ENCODE data around the gene ABCB10. TPM values are rescaled to one million over a fixed set of nuclear protein-coding genes. Genes with fewer than 3 reads are reported as not detected.
"Not testable (repeated sequence)": the region's sequence is repeated elsewhere in the genome, so short reads cannot be mapped to it uniquely, and the experiment has no call there.

The ABCB10 gene
- 10 to 100 TPM; 25.7 to 39.0 TPM for total RNA-seq

DNA sequence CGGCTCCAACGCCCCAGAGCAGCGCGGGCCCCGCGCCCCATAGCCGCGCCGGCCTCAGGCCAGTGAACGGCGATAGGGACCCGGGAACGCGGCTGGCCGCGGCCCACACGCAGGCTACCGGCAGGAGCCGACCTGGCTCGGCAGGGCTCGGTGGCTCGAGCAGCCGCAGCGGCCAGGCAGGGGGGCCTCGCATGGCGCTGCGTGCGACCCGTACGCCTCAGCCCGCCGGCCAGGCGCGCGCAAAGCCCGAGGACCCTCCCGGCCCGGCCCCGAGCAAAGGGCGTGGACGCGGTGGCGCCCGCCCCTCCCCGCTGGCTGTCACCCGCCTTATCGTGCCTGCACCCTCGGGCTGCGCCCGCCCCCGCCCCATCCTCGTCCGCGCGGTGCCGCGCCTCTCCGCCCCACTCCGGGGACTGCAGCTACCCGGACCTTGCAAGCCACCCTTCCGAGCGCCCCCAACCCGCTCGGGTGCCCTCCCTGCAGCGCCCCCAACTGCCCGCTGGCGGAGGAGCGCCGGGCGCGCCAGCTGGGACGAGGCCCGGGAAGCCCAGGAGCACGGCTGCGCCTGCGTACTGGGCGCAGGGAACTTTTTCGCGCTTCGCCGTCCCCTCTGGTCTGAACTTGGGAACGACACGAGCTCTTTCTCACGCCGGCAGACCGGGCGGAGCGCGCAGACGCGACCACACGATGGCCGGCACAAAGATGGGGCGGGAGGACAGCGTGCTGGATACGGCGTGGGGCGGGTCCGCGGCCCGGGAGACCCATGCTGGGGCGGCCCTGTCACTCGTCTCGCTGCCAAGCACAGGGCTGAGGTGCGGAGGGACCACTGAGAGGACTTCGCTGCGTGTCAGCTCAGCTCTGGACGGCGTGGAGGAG is at the start of gene ABCB10:
TSS of gene ABCB10 (minus strand) at position 248 of the 876 bp plus-strand sequence. CDS start at position 193, 55 bp downstream.
- H3K9me3 Mint-ChIP-seq = no peaks in the 10 kb centered on the region
- H3K27me3 Mint-ChIP-seq = no peaks in the 10 kb centered on the region
- peak within 1 kb of the TSS; percentile 81 to 88 for H3K27ac Mint-ChIP-seq
- H3K4me3 Mint-ChIP-seq = peak within 1 kb of the TSS; percentile 92
- ATAC-seq = peak; percentile 89 to 91
- peak; percentile 93 for DNase-seq (ENCODE audit: low spot score)
- H3K36me3 Mint-ChIP-seq = no peaks in the 10 kb centered on the region
- peaks cover 32 to 39% of the 10 kb centered on the region in 2 donors for H3K4me1 Mint-ChIP-seq (ENCODE audit: low read depth in 2 of 2)

DNA sequence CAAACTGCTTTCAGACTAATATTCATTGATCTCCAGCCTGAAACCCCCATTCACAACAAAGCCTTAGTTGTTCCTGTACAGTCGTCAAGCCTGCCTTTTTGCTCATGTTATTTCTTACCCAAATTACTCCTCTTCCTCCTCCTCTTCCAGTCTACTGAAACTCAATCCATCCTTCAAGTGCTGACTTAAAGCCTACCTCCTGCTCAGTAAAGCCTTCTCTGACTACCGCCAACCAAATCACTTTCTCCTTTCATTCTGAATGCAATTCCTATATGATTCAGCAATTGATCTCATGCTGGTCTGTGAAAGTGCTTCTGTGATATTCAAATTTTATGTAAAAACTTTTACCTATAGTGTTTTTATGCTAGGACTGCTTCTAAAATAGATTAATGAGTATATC is 48.9 kb upstream of the ABCB10 start:
- H3K36me3 Mint-ChIP-seq = peaks cover 42% of the 10 kb centered on the region
- H3K27me3 Mint-ChIP-seq = no peaks in the 10 kb centered on the region
- H3K4me1 Mint-ChIP-seq (ENCODE audit: low read depth in 2 of 2) = peaks cover 4 to 6% of the 10 kb centered on the region in 2 donors
- DNase-seq (ENCODE audit: low spot score) (no peak), ATAC-seq (no peak)
- H3K27ac Mint-ChIP-seq = no peak overlapping the region
- no peaks in the 10 kb centered on the region for H3K9me3 Mint-ChIP-seq
- no peak overlapping the region for H3K4me3 Mint-ChIP-seq

- no peaks in the 10 kb centered on the region for H3K9me3 Mint-ChIP-seq
- peaks cover 39% of the 10 kb centered on the region for H3K36me3 Mint-ChIP-seq
Observed at GRCh38 chr1:229603371-229604005, 45.0 kb upstream of the ABCB10 start.

DNA sequence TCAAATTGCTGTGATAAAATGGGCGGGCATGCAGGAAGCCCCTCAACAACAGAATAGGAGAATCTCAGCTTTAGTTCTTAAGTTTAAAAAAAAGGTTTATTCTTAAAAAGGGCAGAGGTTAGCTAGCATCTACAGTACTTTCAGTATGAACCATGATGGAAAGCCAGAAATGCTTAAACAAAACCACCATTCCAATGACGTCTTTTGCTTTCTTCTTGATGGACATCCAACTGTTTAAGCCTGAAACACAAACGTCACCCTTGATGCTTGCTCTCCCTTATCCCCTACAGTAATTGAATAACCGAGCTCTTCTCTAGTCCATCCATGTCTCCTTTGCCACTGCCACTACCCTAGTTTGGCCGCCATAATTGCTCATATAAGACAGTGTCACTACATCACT is 41.7 kb upstream of the ABCB10 start:
- ATAC-seq (no peak), DNase-seq (ENCODE audit: low spot score) (no peak)
- Mint-ChIP-seq H3K27ac (no peak overlapping the region), H3K4me1 (ENCODE audit: low read depth in 2 of 2) (peaks cover 20% of the 10 kb centered on the region in 2 donors), H3K27me3 (no peaks in the 10 kb centered on the region), H3K9me3 (no peaks in the 10 kb centered on the region), H3K36me3 (peaks cover 24% of the 10 kb centered on the region), H3K4me3 (no peak overlapping the region)

More at GRCh38 chr1:229603371-229604005, 45.0 kb upstream of the ABCB10 start:
- Mint-ChIP-seq H3K27ac (no peak overlapping the region), H3K4me3 (no peak overlapping the region), H3K27me3 (no peaks in the 10 kb centered on the region), H3K4me1 (ENCODE audit: low read depth in 2 of 2) (peaks cover 9 to 15% of the 10 kb centered on the region in 2 donors)
- DNase-seq (ENCODE audit: low spot score) (no peak), ATAC-seq (no peak)

DNA sequence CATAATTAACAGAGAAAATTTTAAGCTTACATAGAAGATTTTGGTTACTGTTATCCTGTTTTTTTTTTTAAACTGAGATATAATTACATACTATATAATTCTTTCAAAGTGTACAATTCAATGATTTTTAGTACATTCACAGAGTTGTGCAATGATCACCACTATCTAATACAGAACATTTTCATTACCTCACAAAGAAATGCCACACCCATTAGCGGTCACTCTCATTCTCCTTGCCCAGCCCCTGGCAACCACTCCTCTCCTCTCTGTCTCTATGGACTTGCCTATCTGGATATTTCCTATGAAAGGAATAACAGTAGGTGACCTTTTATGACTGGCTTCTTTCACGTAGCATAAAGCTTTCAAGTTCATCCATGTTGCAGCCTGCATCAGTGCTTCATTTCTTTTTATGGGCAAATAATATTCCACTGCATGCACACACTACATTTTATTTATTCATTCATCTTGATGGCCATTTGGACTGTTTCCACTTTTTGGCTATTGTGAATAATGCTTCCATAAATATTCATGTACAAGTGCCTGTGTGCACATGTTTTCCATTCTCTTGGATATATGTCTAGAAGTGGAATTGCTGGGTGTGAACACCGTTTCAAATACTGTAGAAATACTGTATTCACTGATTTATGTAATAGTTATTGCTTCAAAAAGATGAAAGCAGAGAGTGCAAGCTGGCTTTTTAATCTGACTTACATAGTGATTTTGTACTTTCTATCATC is 40.9 kb upstream of the ABCB10 start:
- H3K27me3 Mint-ChIP-seq = no peaks in the 10 kb centered on the region
- peaks cover 24% of the 10 kb centered on the region for H3K36me3 Mint-ChIP-seq
- no peaks in the 10 kb centered on the region for H3K9me3 Mint-ChIP-seq
- H3K4me3 Mint-ChIP-seq = no peak overlapping the region
- H3K4me1 Mint-ChIP-seq (ENCODE audit: low read depth in 2 of 2) = peaks cover 20% of the 10 kb centered on the region in 2 donors
- DNase-seq (ENCODE audit: low spot score) = no peak
- no peak overlapping the region for H3K27ac Mint-ChIP-seq
- no peak for ATAC-seq

DNA sequence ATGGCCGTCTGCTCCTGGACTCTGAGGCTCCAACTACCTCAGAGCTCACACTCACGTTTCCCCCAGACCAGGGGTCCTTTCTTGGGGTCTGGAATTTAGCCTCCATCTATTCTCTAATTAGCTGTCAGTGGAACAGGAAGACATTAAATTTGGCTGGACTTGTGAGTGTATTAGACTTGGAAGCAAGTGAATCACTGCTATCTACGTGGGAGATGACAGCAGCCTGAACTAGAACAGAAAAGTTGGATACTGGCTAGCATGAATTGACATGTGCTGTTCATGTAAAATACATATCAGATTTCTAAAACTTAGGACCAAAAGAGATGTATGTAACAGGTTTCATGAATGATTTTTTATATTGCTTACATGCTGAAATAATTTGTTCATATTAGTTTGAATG is 39.4 kb upstream of the ABCB10 start:
- peak overlapping the region in 1 of 2 donors; percentile 56 for H3K27ac Mint-ChIP-seq
- H3K4me3 Mint-ChIP-seq = no peak overlapping the region

DNA sequence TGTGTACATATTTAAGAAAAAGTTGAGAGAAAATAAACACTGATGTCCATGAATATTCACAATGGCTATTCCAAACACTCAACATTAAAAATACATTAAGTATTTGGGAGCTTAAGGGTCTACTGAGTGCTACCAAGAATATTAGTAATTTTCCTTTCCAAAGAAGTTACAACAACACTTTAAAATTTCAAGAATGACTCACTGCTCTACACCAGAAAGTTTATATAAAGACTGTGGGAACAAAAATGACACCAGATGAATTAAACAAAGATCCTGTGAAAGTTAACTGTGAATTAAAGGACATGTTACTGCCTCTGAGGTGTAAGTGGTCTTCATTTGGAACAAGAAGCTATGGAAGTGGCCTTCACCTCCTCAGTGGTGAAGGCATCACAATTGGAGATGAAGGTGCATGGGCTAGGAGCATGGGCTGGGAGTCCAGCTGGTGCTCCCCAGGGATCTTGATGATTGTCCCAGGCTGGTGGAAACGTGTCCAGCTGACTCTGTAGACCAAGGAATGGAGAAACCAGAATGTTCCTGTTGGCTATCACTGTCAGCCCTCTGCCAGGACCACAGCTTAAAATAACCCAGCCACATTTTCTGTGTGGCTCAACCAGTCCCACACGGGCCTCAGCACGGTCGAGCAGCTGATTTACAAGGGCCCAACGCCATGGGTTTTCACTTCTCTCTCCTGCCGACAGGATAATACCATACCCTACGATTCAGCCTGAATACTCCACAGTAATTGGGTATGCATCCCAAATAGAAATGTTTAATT is 38.6 kb upstream of the ABCB10 start:
- no peak overlapping the region for H3K4me3 Mint-ChIP-seq
- peak overlapping the region in 1 of 2 donors; percentile 56 for H3K27ac Mint-ChIP-seq
- no peaks in the 10 kb centered on the region for H3K27me3 Mint-ChIP-seq
- ATAC-seq (no peak), DNase-seq (ENCODE audit: low spot score) (no peak)
- peaks cover 20% of the 10 kb centered on the region in 2 donors for H3K4me1 Mint-ChIP-seq (ENCODE audit: low read depth in 2 of 2)
- no peaks in the 10 kb centered on the region for H3K9me3 Mint-ChIP-seq
- H3K36me3 Mint-ChIP-seq = peaks cover 16% of the 10 kb centered on the region

More for the DNA sequence above, 39.4 kb upstream of the ABCB10 start:
- Mint-ChIP-seq H3K36me3 (peaks cover 24% of the 10 kb centered on the region), H3K27me3 (no peaks in the 10 kb centered on the region), H3K9me3 (no peaks in the 10 kb centered on the region), H3K4me1 (ENCODE audit: low read depth in 2 of 2) (peaks cover 20% of the 10 kb centered on the region in 2 donors)
- DNase-seq (ENCODE audit: low spot score) (no peak), ATAC-seq (no peak)

DNA sequence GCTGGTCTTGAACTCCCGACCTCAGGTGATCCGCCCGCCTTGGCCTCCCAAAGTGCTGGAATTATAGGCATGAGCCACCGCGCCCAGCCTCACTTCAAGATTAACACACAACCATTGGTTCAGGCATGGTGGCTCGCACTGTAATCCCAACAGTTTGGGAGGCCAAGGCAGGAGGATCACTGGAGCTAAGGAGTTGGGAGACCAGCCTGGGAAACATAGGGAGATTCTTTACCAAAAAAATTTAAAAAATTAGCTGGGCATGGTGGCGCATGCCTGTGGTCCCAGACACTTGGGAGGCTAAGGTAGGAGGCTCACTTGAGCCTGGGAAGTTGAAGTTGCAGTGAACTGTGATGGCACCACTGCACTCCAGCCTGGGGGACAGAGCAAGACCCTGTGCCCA is 37.4 kb upstream of the ABCB10 start:
- not testable (repeated sequence) for H3K36me3 Mint-ChIP-seq, ATAC-seq

DNA sequence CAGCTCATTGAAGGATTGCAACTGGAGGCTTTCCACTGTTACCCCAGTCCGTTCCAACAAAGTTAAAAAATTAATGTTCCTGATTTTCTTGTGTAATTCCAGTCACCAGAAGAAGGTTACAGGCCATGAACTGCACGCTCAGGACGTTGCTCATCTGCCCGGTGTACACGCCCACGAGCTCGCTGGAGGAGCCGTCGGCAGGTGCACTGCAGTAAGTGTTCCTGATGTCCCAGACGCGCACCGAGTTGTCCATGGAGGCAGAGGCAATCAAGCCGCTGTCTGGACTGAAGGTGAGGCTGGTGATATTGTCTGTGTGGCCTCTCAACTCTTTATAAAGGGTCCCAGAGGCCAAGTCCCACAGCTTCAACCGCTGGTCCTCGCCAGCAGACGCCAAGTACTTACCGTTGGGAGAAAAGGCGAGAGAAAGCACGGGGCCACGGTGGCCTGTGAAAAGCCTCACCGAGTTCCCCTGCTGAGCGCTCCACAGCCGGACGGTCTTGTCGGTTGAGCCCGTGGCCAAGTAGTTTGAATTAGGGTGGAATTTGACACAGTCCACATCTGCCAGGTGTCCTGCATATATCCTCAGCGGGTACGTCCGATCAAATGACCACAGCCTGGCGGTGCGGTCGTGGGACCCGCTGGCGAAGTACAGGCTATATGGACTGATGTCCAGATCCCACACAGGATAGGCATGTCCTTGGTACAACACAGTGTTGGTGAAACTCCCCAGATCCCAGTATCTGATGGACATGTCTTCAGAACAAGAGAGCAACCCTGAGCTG is 35.9 kb upstream of the ABCB10 start:
- DNase-seq (ENCODE audit: low spot score) (no peak), ATAC-seq (no peak)
- Mint-ChIP-seq H3K4me3 (no peak overlapping the region), H3K27ac (no peak overlapping the region), H3K9me3 (no peaks in the 10 kb centered on the region), H3K4me1 (ENCODE audit: low read depth in 2 of 2) (peaks cover 8 to 15% of the 10 kb centered on the region in 2 donors), H3K27me3 (no peaks in the 10 kb centered on the region), H3K36me3 (no peaks in the 10 kb centered on the region)

More for the DNA sequence above, 37.4 kb upstream of the ABCB10 start:
- H3K27me3 Mint-ChIP-seq; H3K4me3 Mint-ChIP-seq; DNase-seq (ENCODE audit: low spot score); H3K27ac Mint-ChIP-seq; H3K9me3 Mint-ChIP-seq: not testable (repeated sequence)
- peaks cover 13 to 20% of the 10 kb centered on the region in 2 donors for H3K4me1 Mint-ChIP-seq (ENCODE audit: low read depth in 2 of 2)

GRCh38 chr1:229593800-229594199 is 35.3 kb upstream of the ABCB10 start:
- H3K4me3 Mint-ChIP-seq = no peak overlapping the region
- no peak for ATAC-seq
- peaks cover 7 to 15% of the 10 kb centered on the region in 2 donors for H3K4me1 Mint-ChIP-seq (ENCODE audit: low read depth in 2 of 2)

DNA sequence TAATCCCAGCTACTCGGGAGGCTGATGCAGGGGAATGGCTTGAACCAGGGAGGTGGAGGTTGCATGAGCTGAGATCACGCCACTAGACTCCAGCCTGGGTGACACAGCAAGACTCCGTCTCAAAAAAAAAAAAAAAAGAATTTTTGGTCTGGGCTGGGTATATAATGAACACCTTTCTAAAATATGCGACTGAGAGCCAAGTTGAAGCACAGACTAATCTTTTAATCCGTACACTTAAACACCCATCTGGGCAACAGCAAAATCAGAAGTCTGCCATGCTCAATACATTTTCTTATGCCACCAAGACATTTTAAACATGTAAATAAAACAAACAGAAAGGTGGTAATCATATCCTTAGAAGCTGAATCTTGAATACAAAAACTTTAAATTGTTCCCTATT is 31.6 kb upstream of the ABCB10 start:
- no peaks in the 10 kb centered on the region for H3K36me3 Mint-ChIP-seq
- ATAC-seq (no peak), DNase-seq (ENCODE audit: low spot score) (no peak)
- no peaks in the 10 kb centered on the region for H3K9me3 Mint-ChIP-seq
- no peaks in the 10 kb centered on the region for H3K27me3 Mint-ChIP-seq
- H3K4me3 Mint-ChIP-seq = no peak overlapping the region
- no peak overlapping the region for H3K27ac Mint-ChIP-seq
- H3K4me1 Mint-ChIP-seq (ENCODE audit: low read depth in 2 of 2) = no peaks in the 10 kb centered on the region

More at GRCh38 chr1:229593800-229594199, 35.3 kb upstream of the ABCB10 start:
- Mint-ChIP-seq H3K27ac (no peak overlapping the region), H3K36me3 (no peaks in the 10 kb centered on the region), H3K9me3 (no peaks in the 10 kb centered on the region), H3K27me3 (no peaks in the 10 kb centered on the region)
- no peak for DNase-seq (ENCODE audit: low spot score)

DNA sequence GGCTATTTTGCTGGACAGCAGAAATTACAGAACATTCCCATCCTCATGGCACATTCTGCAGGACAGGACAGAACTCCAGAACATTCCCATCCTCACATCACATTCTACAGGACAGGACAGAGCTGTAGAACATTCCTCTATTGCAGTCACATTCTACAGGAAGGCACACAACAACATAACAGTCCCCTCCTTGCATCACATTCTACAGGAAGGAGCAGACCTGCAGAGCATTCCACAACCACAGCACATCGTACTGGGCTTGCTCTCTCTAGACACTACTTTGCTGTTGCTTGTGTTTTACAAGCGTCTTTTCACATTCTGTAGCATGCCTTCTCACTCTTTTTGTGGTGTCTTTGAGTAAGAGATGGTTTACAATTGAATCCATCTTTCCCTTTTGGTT is 26.8 kb upstream of the ABCB10 start:
- Mint-ChIP-seq H3K4me1 (ENCODE audit: low read depth in 2 of 2) (no peaks in the 10 kb centered on the region), H3K27me3 (no peaks in the 10 kb centered on the region), H3K9me3 (no peaks in the 10 kb centered on the region), H3K36me3 (no peaks in the 10 kb centered on the region), H3K27ac (no peak overlapping the region), H3K4me3 (no peak overlapping the region)
- DNase-seq (ENCODE audit: low spot score) (no peak), ATAC-seq (no peak)

Data from natural killer cell treated with Interleukin-12 subunit alpha and Interleukin-12 subunit beta and Interleukin-15 and Interleukin-18, amount 100 ng/mL, for 72 hours (primary cell).